GM12878 (cell line): ENCODE data around the gene CCDC61. TPM values are rescaled to one million over a fixed set of nuclear protein-coding genes. Genes with fewer than 3 reads are reported as not detected.

Source experiments
- ATAC-seq: fragments of 200-7000 bp; cut with Tn5 transposase; 3 replicates; pipeline ENCODE4 v1.9.1; 2020; ENCODE audit warnings: mild to moderate bottlenecking, moderate library complexity
- BruUV-seq: library from RNA; stranded (reverse); fragments of 400-500 nt; replicated peaks from 2 replicates; lab custom pipeline; 2021; lab: Mats Ljungman, UMichigan
- CTCF ChIA-PET: fragments of 300-600 bp; sonication (Branson Sonifier 250); formaldehyde crosslinking; extraction: SDS; loops from one replicate; lab custom pipeline; 2021; ENCODE audit warnings: inconsistent platforms; lab: Yijun Ruan, JAX
- POLR2A ChIA-PET: fragments of 350-600 bp; formaldehyde crosslinking; extraction: SDS; loops from one replicate; lab custom pipeline; 2021; ENCODE audit warnings: inconsistent platforms; lab: Charles Lee
- RAD21 ChIA-PET: fragments of 300-600 bp; sonication (Branson Sonifier 250); formaldehyde crosslinking; loops from one replicate; lab custom pipeline; 2023; ENCODE audit warnings: antibody characterized with exemption; ENCODE audit not compliant: unreplicated experiment; lab: Charles Lee
- SMC1A ChIA-PET: fragments of 300-600 bp; sonication (Branson Sonifier 250); formaldehyde crosslinking; loops from one replicate; lab custom pipeline; 2023; ENCODE audit not compliant: unreplicated experiment, uncharacterized antibody; lab: Charles Lee
- DNase-seq: peaks from one replicate; pipeline ENCODE4 v3.0.0-alpha.2; 2011; ENCODE audit warnings: low read depth, low spot score
- FAIRE-seq: peaks from 3 replicates; lab custom pipeline; 2011; peaks lifted over from hg19 to GRCh38; lab: Jason Lieb, UNC
- H2AFZ ChIP-seq: 2 replicates; pipeline ENCODE4 v1.6.0; 2011; ENCODE audit warnings: low read depth, low read length, control low read depth; ENCODE audit not compliant: control insufficient read depth
- H3K27ac ChIP-seq: 2 replicates; pipeline ENCODE4 v1.5.1; 2011; ENCODE audit warnings: control low read depth; ENCODE audit not compliant: control insufficient read depth, insufficient read depth
- H3K27me3 ChIP-seq, 2 experiments: replicated peaks in 1 of 2; 2 replicates each; pipeline versions ENCODE4 v1.6.0 to v1.6.1; 2011; ENCODE audit warnings: low read length in 1 of 2; ENCODE audit not compliant: control insufficient read depth in 2 of 2, insufficient read depth in 2 of 2
- H3K36me3 ChIP-seq, 2 experiments: 2 replicates each; pipeline ENCODE4 v1.5.1; 2011; ENCODE audit warnings: low read length in 1 of 2; ENCODE audit not compliant: control insufficient read depth in 2 of 2, insufficient read depth in 2 of 2
- H3K4me1 ChIP-seq: 2 replicates; pipeline ENCODE4 v1.6.1; 2011; ENCODE audit warnings: mild to moderate bottlenecking, low read length, moderate library complexity, mixed read lengths; ENCODE audit not compliant: control insufficient read depth, insufficient read depth
- H3K4me2 ChIP-seq: 2 replicates; pipeline ENCODE4 v1.6.0; 2011; ENCODE audit warnings: control low read depth; ENCODE audit not compliant: control insufficient read depth, insufficient read depth
- H3K4me3 ChIP-seq: fragments of 200-600 bp; sonication (generic); 2 replicates; pipeline ENCODE4 v1.5.1; 2016
- H3K79me2 ChIP-seq: 2 replicates; pipeline ENCODE4 v1.6.0; 2011; ENCODE audit warnings: low read length; ENCODE audit not compliant: control insufficient read depth, insufficient read depth
- H3K9ac ChIP-seq: 2 replicates; pipeline ENCODE4 v1.8.0; 2011; ENCODE audit warnings: low read length, control low read depth, mixed read lengths; ENCODE audit not compliant: control insufficient read depth, insufficient read depth
- H3K9me3 ChIP-seq: replicated peaks from 3 replicates; pipeline ENCODE4 v1.5.1; 2011; ENCODE audit warnings: mild to moderate bottlenecking, low read length; ENCODE audit not compliant: control insufficient read depth, insufficient read depth
- H4K20me1 ChIP-seq: 2 replicates; pipeline ENCODE4 v1.6.0; 2011; ENCODE audit not compliant: control insufficient read depth, insufficient read depth
- BHLHE40 ChIP-seq, 2 experiments: fragments of 450-650 bp in 1 of 2; IDR thresholded peaks; 2 replicates each; pipeline ENCODE4 v1.6.1; 2011 to 2017; ENCODE audit warnings: low read depth in 2 of 2, borderline replicate concordance in 1 of 2, improper control_type of control experiment in 1 of 2, low read length in 1 of 2, mild to moderate bottlenecking in 1 of 2
- CBX5 ChIP-seq: sonication (generic); IDR thresholded peaks from 2 replicates; pipeline ENCODE4 v1.6.1; 2016; ENCODE audit warnings: low read depth, moderate library complexity, mild to moderate bottlenecking, inconsistent platforms
- E2F8 ChIP-seq: fragments of 450-650 bp; IDR thresholded peaks from 2 replicates; pipeline ENCODE4 v1.6.1; 2018; ENCODE audit warnings: mild to moderate bottlenecking, low read depth, moderate library complexity; ENCODE audit not compliant: partially characterized antibody
- IKZF2 ChIP-seq, 2 experiments: fragments of 450-650 bp; IDR thresholded peaks; 2 replicates each; pipeline ENCODE4 v1.6.1; 2017; ENCODE audit warnings: mild to moderate bottlenecking in 2 of 2, moderate library complexity in 2 of 2
- NFIC ChIP-seq: IDR thresholded peaks from 2 replicates; pipeline ENCODE4 v1.6.1; 2012; ENCODE audit warnings: low read depth, mild to moderate bottlenecking, inconsistent platforms, low read length, moderate library complexity
- PML ChIP-seq: IDR thresholded peaks from 2 replicates; pipeline ENCODE4 v1.6.1; 2012; ENCODE audit warnings: low read length, inconsistent platforms
- SMC3 ChIP-seq: IDR thresholded peaks from 2 replicates; pipeline ENCODE4 v1.6.1; 2011; ENCODE audit warnings: low read length, improper control_type of control experiment, borderline replicate concordance
- SREBF2 ChIP-seq: IDR thresholded peaks from 2 replicates; pipeline ENCODE4 v1.6.1; 2012; ENCODE audit warnings: mild to moderate bottlenecking, low read length
- TAF1 ChIP-seq: IDR thresholded peaks from 2 replicates; pipeline ENCODE4 v1.6.1; 2011; ENCODE audit warnings: mild to moderate bottlenecking, low read depth, low read length, borderline replicate concordance
- TCF3 ChIP-seq: IDR thresholded peaks from 2 replicates; pipeline ENCODE4 v1.6.1; 2012; ENCODE audit warnings: low read depth, mild to moderate bottlenecking, low read length, borderline replicate concordance; ENCODE audit not compliant: insufficient read depth
- TCF7 ChIP-seq: IDR thresholded peaks from 2 replicates; pipeline ENCODE4 v1.6.1; 2014; ENCODE audit warnings: antibody characterized with exemption, borderline replicate concordance
- ZNF384 ChIP-seq: IDR thresholded peaks from 2 replicates; pipeline ENCODE4 v1.6.1; 2012; ENCODE audit warnings: low read depth, mild to moderate bottlenecking, low read length, improper control_type of control experiment, borderline replicate concordance
- WGBS: methylation state at CpG from one replicate; pipeline ENCODE4 v1.1.6; 2016; ENCODE audit warnings: low lambda C conversion rate; ENCODE audit not compliant: insufficient replicate concordance, insufficient coverage; ENCODE audit errors: missing lambda C conversion rate; 5-methylcytosine and 5-hydroxymethylcytosine counted together
- in situ Hi-C: fragments of 300-500 bp; cut with MboI; formaldehyde crosslinking; loops from 9 replicates; pipeline ENCODE4 v1.14.3; 2018; ENCODE audit warnings: mixed read lengths
- intact Hi-C: fragments of 100-400 bp; cut with micrococcal nuclease; formaldehyde crosslinking; loops from one replicate; pipeline ENCODE4 v1.14.2; 2022; ENCODE audit not compliant: unreplicated experiment
- polyA plus RNA-seq, 11 experiments: library from polyadenylated mRNA; depleted of rRNA in 4 of 11; unstranded in 6 of 11; stranded (reverse) in 5 of 11; fragments of >200 nt; fragmentation: Nextera tagmentation in 4 of 11; fragmentation: Illumina TruSeq in 1 of 11; extraction: Ambion mirVana in 4 of 11; extraction: Trizol in 1 of 11; gene quantifications; 1 replicate in 1 of 11; 2 replicates in 10 of 11; pipeline versions ENCODE4 v1.2.1 to v1.2.3, GENCODE V29; 2011 to 2016; ENCODE audit warnings: inconsistent platforms in 2 of 11, missing spikeins in 2 of 11, low read depth in 1 of 11
- total RNA-seq, 4 experiments: library from RNA; depleted of rRNA in 3 of 4; stranded (reverse); fragments of >200 nt in 3 of 4; fragmentation: Illumina TruSeq in 1 of 4; extraction: Trizol in 1 of 4; gene quantifications; 2 replicates each; pipeline versions ENCODE4 v1.2.1 to v1.2.3, GENCODE V29; 2013 to 2021
- TF ChIP-seq, protein P1 (sequence below): IDR thresholded peaks from 2 replicates; pipeline ENCODE4 v1.6.1; 2011; ENCODE audit warnings: borderline replicate concordance, low read depth, mild to moderate bottlenecking, moderate library complexity, low read length; ENCODE audit not compliant: insufficient read depth, poor library complexity, severe bottlenecking
- TF ChIP-seq, protein P2 (sequence below): IDR thresholded peaks from 2 replicates; pipeline ENCODE4 v1.6.1; 2011; ENCODE audit warnings: borderline replicate concordance, low read depth, mild to moderate bottlenecking, moderate library complexity, mixed read lengths, low read length; ENCODE audit not compliant: insufficient read depth; ENCODE audit errors: extremely low read length
- TF ChIP-seq, protein P3 (sequence below): fragments of 450-650 bp; IDR thresholded peaks from 2 replicates; pipeline ENCODE4 v1.6.1; 2017; ENCODE audit warnings: mild to moderate bottlenecking, moderate library complexity

CCDC61 gene
- total and polyA plus RNA-seq, 10 of the 15 experiments (the other 5 are each of a cell fraction or from before 2014, with no cell fraction given), result 0.27 to 27.1 (median 8.7) TPM

DNA sequence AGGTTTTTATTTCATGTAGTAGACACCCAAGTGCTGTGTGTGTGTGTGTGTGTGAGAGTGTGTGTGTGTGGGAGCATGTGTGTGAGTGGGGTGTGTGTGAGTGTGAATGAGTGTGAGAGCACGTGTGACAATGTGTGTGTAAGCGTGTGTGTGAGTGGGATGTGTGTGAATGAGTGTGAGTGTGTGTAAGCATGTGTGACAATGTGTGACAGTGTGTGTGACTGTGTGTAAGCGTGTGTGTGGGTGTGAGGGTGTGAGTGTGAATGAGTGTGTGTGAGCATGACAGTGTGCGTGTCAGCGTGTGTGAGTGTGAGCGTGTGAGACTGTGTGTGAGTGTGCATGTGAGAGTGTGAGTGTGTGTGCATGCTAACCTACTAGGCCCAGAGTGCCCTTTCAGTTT, 36.9 kb upstream of the CCDC61 start:
- BruUV-seq, result no TSS peak
- POLR2A ChIA-PET, result no interaction called here
- CTCF ChIA-PET, result no interaction called here
- no peak overlapping the region for H3K27ac ChIP-seq
- WGBS, result 42% methylated on average over 6 of the region's 6 CpGs
- DNase-seq, result no peak
- H3K4me3 ChIP-seq, result no peak overlapping the region
- H2AFZ ChIP-seq, result no peak overlapping the region
- in situ Hi-C loops (no loop called here), intact Hi-C loops (no loop called here)
- H3K9ac ChIP-seq, result no peak overlapping the region
- no peak for ATAC-seq
- H4K20me1 ChIP-seq, result no peaks in the 10 kb centered on the region
- H3K4me1 ChIP-seq, result no peaks in the 10 kb centered on the region
- H3K27me3 ChIP-seq, result peaks cover 0 to 2% of the 10 kb centered on the region in 2 experiments; a peak in 1 of 4 replicates
- SMC1A ChIA-PET, result no interaction called here
- FAIRE-seq, result no peak
- RAD21 ChIA-PET, result no interaction called here
- no peaks in the 10 kb centered on the region; the same call in 2 of the 3 replicates for H3K9me3 ChIP-seq
- no peaks in the 10 kb centered on the region for H3K79me2 ChIP-seq
- no peaks in the 10 kb centered on the region for H3K36me3 ChIP-seq
- H3K4me2 ChIP-seq, result no peak overlapping the region
- TF ChIP-seq SREBF2 (no peak), BHLHE40 (IDR thresholded peaks at IDR 0.05; ENCODE audit: borderline replicate concordance in 1 of 2, low read depth in 2 of 2, low read length in 1 of 2) (no peak), TCF3 (0 out of 2 replicates have a peak, but pooled peaks have one; percentile 68), TAF1 (no peak), SMC3 (no peak), CBX5 (no peak), PML (no peak), E2F8 (no peak), ZNF384 (no peak), TCF7 (no peak), NFIC (no peak), IKZF2 (IDR thresholded peaks at IDR 0.05) (no peak)
- TF ChIP-seq, protein P1, sequence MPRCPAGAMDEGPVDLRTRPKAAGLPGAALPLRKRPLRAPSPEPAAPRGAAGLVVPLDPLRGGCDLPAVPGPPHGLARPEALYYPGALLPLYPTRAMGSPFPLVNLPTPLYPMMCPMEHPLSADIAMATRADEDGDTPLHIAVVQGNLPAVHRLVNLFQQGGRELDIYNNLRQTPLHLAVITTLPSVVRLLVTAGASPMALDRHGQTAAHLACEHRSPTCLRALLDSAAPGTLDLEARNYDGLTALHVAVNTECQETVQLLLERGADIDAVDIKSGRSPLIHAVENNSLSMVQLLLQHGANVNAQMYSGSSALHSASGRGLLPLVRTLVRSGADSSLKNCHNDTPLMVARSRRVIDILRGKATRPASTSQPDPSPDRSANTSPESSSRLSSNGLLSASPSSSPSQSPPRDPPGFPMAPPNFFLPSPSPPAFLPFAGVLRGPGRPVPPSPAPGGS, result peak; percentile 99
- TF ChIP-seq, protein P2, sequence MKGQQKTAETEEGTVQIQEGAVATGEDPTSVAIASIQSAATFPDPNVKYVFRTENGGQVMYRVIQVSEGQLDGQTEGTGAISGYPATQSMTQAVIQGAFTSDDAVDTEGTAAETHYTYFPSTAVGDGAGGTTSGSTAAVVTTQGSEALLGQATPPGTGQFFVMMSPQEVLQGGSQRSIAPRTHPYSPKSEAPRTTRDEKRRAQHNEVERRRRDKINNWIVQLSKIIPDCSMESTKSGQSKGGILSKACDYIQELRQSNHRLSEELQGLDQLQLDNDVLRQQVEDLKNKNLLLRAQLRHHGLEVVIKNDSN, result no peak
- TF ChIP-seq, protein P3, sequence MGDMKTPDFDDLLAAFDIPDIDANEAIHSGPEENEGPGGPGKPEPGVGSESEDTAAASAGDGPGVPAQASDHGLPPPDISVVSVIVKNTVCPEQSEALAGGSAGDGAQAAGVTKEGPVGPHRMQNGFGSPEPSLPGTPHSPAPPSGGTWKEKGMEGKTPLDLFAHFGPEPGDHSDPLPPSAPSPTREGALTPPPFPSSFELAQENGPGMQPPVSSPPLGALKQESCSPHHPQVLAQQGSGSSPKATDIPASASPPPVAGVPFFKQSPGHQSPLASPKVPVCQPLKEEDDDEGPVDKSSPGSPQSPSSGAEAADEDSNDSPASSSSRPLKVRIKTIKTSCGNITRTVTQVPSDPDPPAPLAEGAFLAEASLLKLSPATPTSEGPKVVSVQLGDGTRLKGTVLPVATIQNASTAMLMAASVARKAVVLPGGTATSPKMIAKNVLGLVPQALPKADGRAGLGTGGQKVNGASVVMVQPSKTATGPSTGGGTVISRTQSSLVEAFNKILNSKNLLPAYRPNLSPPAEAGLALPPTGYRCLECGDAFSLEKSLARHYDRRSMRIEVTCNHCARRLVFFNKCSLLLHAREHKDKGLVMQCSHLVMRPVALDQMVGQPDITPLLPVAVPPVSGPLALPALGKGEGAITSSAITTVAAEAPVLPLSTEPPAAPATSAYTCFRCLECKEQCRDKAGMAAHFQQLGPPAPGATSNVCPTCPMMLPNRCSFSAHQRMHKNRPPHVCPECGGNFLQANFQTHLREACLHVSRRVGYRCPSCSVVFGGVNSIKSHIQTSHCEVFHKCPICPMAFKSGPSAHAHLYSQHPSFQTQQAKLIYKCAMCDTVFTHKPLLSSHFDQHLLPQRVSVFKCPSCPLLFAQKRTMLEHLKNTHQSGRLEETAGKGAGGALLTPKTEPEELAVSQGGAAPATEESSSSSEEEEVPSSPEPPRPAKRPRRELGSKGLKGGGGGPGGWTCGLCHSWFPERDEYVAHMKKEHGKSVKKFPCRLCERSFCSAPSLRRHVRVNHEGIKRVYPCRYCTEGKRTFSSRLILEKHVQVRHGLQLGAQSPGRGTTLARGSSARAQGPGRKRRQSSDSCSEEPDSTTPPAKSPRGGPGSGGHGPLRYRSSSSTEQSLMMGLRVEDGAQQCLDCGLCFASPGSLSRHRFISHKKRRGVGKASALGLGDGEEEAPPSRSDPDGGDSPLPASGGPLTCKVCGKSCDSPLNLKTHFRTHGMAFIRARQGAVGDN, result no peak
